Panc1 (cell line): ENCODE results near the gene PHYH.

Experiments
- CTCF ChIP-seq: fragments of 450-650 bp; IDR thresholded peaks from 2 replicates; pipeline ENCODE4 v1.5.1; 2017; ENCODE audit warnings: mild to moderate bottlenecking
- TCF7L2 ChIP-seq: IDR thresholded peaks from 2 replicates; pipeline ENCODE4 v1.6.1; 2011; ENCODE audit warnings: mild to moderate bottlenecking, low read depth, low read length, inconsistent platforms

GRCh38 chr10:13311177-13311575 is 11.3 kb upstream of the PHYH start:
- TF ChIP-seq CTCF (no peak), TCF7L2 (no peak)
